Activated naive CD4-positive, alpha-beta T cell (primary cell): ENCODE measurements around the gene OSER1.
A peak's percentile ranks its signal among the peaks of the same experiment; 100 is the strongest.
"Not testable (repeated sequence)": the region's sequence is repeated elsewhere in the genome, so short reads cannot be mapped to it uniquely, and the experiment has no call there.

ENCODE experiments used
- DNase-seq, 4 experiments: peaks; one replicate each; lab custom pipeline; 2025; lab: John Stamatoyannopoulos, UW

The OSER1 gene

GRCh38 chr20:44200983-44201382 is 9.6 kb downstream of the OSER1 start:
- DNase-seq: no peak

- DNase-seq: no peak
Observed at GRCh38 chr20:44200371-44200770, 10.2 kb downstream of the OSER1 start.

GRCh38 chr20:44199877-44200276 is 10.7 kb downstream of the OSER1 start:
- DNase-seq: no peak

DNA sequence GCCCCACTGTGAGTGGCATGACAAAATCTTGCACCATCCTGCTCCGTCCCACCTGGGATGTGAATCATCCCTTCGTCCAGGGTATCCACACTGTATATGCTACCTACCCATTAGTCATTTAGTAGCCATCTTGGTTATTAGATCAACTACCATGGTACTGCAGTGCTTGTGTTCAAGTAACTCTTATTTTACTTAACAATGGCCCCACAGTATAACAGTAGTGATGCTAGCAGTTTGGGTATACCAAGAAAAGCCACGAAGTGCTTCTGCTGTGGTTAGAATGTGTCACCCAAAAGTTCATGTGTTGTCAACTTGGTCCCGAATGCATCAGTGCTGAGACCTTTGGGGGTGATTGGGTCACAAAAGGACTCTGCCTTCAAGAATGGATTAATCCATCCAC is 11.7 kb downstream of the OSER1 start:
- DNase-seq: no peak

- DNase-seq: no peak
Observed at GRCh38 chr20:44196271-44196670, 14.3 kb downstream of the OSER1 start.

GRCh38 chr20:44195605-44196004 is 15.0 kb downstream of the OSER1 start:
- no peak for DNase-seq

DNA sequence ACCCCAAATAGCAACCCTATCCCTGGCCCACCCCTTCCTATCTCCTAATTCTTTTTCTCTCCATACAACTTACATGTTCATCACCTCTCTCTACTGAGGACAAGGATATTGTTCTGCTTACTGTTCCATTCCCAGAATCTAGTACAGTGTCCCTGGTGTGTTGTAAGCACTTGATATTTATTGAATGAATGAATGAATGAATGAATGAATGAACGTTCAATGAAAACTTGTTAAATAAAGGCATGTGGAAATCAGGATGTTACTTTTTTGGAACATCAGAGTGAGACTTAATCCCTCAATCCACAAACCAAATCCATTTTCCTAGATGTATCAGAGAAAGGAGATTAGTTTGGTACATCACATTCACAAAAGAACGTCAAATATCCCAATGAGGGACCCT is 16.8 kb downstream of the OSER1 start:
- DNase-seq: no peak

GRCh38 chr20:44191640-44192039 is 18.9 kb downstream of the OSER1 start:
- not testable (repeated sequence) for DNase-seq

DNA sequence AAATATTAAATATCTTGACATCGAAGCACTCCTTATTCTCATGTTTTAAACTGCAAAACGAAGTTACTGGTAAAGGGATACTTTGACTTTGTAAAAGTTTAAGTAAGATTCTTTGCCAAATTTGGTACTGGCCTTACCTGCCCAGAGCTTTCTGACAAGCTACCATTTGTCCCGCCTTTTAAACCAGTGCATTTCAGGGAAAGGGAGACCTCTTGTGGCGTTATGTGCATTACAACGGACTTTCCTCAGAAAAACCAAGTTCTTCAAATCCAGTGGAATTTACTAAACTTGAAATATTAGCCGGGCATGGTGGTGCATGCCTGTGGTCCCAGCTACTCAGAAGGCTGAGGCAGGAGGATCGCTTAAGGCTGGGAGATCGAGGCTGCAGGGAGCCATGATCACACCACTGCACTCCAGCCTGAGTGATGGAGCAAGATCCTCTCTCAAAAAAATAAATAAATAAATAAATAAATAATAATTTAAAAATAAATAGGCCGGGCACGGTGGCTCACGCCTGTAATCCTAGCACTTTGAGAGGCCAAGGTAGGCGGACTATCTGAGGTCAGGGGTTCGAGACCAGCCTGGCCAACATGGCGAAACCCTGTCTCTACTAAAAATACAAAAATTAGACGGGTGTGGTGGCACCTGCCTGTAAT is 20.2 kb downstream of the OSER1 start:
- peak in 1 of 4 experiments; percentile 15 for DNase-seq

DNA sequence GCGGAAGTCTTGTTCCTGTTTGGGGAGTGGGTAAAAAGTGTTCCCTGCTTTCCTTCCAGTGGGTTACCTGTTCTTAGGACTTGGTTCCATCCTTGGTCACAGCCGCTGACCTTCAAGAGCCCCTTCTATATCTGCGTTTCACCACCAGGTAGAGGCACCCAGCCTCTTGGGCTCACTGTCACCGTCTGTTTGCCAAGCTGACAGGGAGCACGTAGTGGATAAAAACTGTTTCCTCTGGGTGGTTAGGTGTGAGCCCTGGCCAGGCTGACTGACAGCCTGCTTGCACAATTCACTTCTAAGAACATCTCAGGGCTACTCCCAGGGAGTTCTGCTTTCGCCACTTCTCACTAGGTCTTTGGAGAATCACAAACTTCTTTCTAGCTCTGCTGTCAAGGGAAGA is 21.8 kb downstream of the OSER1 start:
- no peak for DNase-seq

- DNase-seq: no peak
Observed at GRCh38 chr20:44187772-44188709, 22.5 kb downstream of the OSER1 start.

DNA sequence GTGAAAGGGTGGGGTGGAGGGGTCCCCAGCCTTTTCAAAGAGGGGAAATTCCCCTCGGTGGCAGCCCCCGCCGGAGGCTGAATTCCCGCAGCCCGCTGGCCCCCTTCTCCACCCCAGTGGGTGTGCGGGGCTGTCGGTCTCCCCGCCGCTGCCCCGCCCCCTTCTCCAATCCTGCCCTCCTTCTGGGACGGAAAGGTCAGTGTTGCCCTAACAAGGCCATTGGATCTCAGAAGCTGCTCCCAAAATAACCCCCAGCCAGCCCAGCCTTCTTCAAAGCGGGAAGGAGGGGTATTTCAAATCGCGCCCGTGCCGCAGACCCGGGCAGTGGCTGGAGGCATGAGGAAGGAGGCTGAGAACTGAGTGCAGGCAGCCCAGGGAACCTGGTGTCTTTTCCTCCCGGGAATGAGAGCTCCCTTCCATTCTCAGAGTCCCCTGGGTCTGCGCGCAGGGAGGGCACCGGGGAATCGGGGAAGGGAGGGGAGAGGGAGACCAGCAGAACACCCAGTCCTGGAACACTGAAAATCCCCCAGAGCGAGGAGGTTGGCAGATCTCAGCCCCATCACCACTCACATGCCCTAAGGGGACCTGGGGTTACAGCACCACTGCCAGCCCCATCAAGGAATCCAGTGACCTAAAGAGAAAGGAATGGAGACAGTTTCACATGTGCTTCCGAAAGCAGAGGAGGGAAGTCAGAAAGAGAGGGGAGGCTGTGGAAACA is 23.4 kb downstream of the OSER1 start, which contains the start of gene JPH2:
JPH2 (minus strand) TSS at position 135 of the 718 bp plus-strand sequence. CDS start 483 bp downstream, outside the sequence.
- no peak for DNase-seq

- no peak for DNase-seq
Observed at GRCh38 chr20:44186674-44187053, 23.9 kb downstream of the OSER1 start.

DNA sequence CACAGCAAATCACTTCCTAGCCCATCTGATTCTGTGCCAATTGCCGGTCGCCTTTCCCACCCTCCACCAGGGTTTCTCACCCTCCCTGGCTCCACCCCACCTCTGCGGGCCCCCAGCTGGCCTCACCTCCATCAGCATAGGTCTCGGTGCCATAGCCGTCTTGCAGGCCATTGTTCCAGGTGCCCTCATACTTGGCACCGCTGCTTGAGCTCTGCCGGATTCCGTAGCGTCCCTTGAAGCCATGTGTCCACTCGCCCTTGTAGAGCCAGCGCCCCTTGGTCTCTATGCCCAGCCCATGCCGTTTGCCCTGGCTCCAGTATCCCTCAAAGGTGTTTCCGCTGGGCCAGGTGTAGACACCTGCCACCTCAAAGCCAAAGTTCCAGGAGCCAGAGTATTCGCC is 24.4 kb downstream of the OSER1 start:
- no peak for DNase-seq

DNA sequence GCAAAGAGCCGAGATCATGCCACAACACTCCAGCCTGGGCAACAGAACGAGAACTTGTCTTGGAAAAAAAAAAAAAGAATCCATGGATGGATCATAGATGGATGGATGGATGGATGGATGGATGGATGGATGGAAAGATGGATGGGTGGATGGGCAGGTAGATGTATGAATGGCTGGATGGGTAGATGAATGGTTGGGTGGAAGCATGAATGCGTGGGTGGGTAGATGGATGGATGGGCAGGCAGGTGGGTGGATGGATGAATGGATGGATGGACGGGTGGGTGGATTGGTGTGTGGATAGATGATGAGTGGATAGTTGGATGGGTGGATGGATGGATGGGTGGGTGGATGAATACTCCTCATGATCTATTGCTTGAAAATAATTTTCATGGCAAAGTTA is 25.0 kb downstream of the OSER1 start:
- DNase-seq: no peak

- DNase-seq: no peak
Observed at GRCh38 chr20:44183282-44183681, 27.3 kb downstream of the OSER1 start.

DNA sequence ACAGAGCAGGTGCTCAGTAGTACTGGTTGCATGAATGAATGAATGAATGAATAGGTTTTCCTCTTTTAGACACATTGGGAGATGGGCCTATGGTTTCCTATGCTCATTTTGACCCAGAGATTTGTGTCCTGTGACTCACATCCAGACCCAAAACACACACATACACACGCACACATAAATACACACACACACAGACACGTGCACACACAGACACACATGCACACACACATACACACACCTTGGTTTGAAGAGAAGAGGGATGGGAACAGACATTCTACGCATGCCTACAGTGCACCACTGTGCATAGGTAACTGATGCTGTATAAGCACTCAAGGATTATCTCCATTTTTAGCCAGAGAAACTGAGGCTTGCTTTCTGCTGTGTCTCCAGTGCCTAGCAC is 27.7 kb downstream of the OSER1 start:
- DNase-seq: no peak

- no peak for DNase-seq
Observed at GRCh38 chr20:44182135-44182765, 28.3 kb downstream of the OSER1 start.

GRCh38 chr20:44181611-44182010 is 29.0 kb downstream of the OSER1 start:
- no peak for DNase-seq

GRCh38 chr20:44180814-44181213 is 29.8 kb downstream of the OSER1 start:
- no peak for DNase-seq

GRCh38 chr20:44176833-44177534 is 33.6 kb downstream of the OSER1 start:
- DNase-seq: no peak
